ENCODE measurements around the gene OXCT2.

OXCT2 gene

DNA sequence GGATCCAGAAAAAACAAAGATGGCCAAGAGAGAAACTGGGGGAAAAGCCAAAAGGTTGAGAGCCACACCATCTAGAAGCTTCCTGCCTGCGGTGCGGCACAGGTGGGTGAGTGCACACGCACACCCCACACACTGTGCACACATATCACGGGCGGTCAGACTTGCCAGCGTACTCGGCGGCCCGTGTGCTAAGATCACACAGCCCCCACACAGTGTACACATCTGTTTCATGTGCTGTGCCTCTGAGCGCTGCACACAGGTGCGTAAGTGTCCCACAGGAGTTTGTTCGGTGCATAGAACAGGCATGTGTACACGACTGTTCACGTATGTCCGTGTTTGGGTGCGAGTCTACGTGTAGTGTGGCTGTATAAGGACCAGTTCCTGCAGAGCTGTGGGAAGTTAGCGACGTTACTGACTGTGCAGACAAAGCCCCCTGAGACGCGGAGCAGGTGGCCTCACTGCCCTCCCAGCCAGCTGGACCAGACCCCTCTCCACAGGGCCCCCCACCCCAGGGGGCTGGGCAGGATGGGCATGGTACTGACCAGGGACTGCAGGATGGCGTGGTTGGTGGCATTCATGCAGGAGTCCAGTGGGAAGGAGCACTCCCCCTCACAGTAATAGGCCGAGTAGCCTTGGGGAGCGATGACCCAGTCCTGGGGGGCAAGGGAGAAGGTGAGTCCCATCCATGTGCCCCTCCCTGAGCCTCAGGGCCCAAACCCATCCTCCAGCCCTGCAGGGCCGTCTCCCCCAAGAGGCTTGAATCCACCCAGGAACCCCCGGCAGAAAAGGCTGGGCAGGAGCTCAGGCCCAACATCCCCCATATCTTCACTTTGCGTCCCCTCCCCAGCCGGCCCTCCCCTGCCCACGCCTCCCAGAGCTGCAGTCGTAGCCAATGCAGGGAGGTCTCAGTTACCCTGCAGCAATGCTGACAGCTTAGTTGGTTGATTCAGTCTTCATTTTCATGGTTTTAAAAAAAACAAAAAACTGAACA is 8.3 kb downstream of the OXCT2 start:
- DNase-seq (ENCODE audit: low read depth, low spot score) = no peak

GRCh38 chr1:39761557-39762260 is 9.4 kb downstream of the OXCT2 start:
- DNase-seq (ENCODE audit: low read depth, low spot score) = no peak

- no peak for DNase-seq (ENCODE audit: low read depth, low spot score)
These were observed 10.1 kb downstream of the OXCT2 start for GRCh38 chr1:39761016-39761415.

DNA sequence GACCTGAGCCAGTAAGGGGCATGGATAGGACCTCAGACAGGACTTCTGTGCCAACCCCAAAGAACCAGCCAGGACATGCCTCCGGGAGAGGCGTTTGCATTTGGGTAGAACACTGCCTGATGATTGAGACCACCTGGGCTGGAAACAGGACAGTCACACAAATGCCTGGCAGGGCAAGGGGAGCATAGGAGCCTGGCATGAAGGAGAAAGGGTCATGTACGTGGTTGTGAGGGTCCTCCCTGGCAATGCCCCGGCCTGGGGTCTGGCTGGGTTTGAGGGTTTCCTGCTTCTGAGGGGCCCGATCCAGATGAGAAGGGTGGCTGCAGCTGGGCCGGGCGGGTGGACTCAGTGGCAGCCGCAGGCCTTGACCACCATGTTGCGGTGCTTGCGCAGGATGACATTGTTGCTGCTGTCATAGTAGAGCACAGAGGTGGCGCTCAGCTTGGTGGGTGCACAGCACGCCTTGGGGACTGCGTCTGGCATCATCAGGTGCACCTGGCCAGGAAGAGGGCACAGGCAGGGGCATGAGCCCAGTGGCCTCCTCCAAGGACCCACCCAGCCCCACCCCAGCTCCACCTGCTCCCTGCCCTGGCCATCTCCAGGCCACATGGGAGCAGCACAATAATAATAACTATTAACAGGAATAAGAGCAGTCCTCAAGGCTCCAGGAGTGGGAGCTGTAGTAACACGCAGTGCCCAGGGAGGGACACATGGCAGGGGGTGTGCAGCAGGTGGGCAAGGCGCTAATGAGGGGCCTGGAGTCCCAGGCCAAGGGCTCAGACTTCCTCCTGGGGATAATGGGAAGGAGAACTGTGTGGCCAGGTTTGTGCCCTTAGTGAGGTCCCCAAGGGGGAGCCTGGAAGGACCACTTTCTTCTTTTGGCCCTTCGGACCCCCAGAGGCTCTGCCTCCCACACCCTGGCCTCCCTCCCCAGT is 10.8 kb downstream of the OXCT2 start:
- DNase-seq (ENCODE audit: low read depth, low spot score) = no peak

DNA sequence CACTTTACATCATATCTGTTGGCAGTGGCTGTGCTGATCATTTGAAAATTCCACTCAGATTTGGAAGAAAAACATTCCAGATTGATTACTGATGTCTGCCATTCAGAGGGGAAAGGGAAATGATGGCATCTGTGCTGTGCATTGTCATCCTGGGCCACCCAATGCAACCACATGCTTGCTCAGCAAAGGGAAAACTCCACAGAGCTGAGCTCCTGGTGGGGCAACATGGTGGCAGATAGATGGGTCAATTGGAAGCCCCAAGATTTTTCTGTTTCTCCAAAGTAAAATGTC is 11.8 kb downstream of the OXCT2 start:
- no peak for DNase-seq (ENCODE audit: low read depth, low spot score)

GRCh38 chr1:39758556-39759435 is 12.4 kb downstream of the OXCT2 start:
- no peak for DNase-seq (ENCODE audit: low read depth, low spot score)

DNA sequence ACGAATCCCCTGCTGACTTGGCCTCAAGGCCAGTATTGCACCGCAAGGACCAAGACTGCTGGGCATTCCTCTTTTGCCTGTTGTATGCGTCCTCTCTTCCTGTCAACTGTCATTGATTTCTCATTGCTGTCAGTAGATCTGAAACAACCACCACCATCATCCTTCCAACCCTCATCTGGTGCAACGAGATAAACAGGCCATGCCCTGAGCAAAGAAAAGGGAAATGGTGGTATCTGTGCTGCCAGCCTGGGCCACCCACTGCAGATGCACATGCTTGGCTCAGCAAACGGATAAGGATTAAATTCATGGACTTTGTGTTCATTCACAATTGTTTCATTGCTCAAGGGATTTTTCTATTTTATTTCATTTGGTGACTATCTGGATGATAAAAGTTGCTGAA is 13.6 kb downstream of the OXCT2 start:
- no peak for DNase-seq (ENCODE audit: low read depth, low spot score)

DNA sequence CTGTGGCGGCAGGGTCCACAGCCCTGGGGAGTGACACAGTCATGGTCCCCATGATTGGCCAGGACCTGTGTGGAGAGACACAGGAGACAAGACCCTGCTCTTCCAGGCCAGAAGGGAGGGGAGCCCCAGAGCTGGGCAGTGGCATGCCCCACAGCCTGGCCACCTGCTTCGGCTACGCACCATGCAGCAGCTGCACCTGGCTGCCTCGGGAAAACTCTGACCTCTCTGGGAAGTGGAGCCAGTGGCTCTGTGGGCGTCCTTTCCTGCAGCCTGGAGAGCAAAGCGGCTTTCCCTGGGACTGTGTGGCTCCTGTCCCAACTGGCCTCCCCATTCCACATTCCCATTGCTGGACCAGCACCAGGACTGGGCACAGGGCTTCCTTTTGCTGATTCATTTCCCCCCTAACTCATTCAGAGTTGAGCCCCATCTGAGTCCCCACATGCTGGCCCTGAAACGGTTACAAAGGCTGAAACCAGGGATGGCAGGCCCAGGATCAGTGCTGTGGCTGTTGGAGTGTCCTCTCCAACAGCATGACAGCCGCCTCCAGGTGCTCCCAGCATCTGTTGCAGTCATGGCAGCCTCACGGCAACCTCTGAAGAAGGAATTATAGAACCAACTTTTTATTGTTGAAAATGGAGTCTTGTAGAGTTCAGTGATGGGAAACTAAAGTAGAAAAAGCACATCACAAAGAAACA is 15.0 kb downstream of the OXCT2 start:
- no peak for DNase-seq (ENCODE audit: low read depth, low spot score)

GRCh38 chr1:39754906-39755504 is 16.1 kb downstream of the OXCT2 start:
- peak; percentile 22 for DNase-seq (ENCODE audit: low read depth, low spot score)

GRCh38 chr1:39754026-39754570 is 17.1 kb downstream of the OXCT2 start:
- DNase-seq (ENCODE audit: low read depth, low spot score) = no peak

DNA sequence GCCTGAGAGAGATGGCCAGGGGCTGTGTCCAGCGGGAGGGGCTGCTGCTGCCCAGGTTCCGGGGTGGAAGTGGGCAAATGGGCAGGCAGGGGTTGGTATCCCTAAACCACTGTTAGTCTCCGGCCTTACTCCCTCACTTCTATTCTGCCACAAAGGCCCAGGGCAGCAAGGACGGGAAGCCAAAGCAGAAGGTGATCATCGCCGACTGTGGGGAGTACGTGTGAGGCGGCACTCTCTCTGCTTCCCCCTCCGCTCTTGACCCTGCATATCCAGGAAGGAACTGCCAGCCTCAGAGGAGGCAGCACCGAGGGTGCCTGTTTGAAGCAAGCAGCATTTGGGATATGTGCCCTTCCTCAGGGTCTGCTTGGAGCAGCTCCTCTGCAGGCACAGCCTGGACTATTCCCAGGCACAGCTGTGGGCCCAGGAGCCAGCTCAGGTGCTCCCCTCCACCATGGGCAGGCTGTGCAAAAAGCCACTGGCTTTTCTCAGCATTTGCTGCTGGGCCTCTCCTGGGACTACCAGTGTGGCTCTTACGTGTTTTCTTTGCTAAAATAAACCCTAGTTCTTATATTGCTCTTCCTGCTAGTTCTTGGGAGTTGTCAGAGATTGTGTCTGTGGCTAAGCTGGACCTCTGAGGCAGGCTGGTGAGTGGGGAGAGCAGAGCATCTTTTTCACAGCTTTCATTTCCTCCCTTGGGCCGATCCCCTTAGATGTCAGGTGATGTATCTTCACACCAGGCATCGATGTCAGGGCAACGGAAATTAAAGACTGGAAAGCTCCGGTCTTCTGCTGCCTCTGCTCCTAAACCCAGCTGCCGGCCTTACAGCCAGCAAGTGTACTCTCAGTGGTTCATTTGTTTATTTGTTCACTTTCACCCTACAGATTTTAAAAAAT is 17.8 kb downstream of the OXCT2 start:
- no peak for DNase-seq (ENCODE audit: low read depth, low spot score)

- no peak for DNase-seq (ENCODE audit: low read depth, low spot score)
These were observed 18.4 kb downstream of the OXCT2 start for GRCh38 chr1:39752703-39753102.

DNA sequence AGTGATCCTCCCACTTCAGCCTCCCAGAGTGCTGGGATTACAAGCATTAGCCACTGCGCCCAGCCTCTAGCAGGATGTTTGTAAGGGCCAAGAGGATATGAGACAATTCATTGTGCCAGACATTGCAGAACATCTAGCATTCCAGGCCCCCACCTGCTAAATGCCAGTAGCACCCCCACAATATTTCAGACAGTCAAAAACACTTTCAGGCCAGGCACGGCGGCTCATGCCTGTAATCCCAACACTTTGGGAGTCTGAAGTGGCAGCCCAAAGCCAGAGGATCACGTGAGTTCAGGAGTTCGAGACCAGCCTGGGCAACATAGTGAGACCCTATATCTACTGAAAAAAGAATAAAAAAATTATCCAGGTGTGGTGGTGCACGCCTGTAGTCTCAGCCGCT is 19.6 kb downstream of the OXCT2 start:
- no peak for DNase-seq (ENCODE audit: low read depth, low spot score)

GRCh38 chr1:39745016-39745670 is 26.0 kb downstream of the OXCT2 start:
- DNase-seq (ENCODE audit: low read depth, low spot score) = no peak

DNA sequence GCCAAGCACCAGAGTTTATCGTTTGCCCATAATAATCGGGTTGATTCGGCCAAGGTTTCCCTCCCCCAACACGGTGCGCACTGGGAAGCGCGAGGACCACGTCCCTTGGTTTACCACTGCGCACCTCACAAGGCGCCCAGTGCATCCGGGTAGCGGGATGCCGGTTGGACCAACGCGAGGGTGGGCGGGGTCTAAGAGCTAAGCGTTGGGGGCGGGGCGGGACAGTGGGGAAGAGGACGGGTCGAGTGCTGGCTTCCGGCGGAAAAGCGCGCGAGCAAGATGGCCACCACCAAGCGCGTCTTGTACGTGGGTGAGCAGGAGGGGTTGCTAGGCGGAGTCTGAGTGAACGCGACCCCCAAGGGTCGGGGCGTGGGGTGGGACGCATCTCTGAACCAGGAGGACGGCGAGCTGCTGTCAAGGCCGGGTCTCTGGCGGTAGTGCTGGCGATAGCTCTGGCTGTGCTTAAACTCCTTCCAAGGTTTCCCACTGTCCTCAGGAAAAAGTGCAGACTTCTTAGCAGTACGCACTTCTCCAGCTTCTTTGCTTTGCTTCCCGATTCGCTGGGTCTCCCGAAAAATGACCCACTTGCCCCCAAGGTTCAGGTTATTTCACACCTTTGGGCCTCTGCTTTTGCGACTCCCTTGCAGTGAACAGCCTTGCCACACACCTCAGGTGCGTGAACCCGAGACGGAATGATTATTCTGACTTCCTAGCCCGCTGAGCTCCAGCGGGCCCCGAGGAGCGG is 32.4 kb downstream of the OXCT2 start, which contains the start of gene PPIE:
PPIE (plus strand) TSS at position 261 of the 745 bp plus-strand sequence; CDS start at position 280, 19 bp downstream.
- peak; percentile 95 for DNase-seq (ENCODE audit: low read depth, low spot score)

DNA sequence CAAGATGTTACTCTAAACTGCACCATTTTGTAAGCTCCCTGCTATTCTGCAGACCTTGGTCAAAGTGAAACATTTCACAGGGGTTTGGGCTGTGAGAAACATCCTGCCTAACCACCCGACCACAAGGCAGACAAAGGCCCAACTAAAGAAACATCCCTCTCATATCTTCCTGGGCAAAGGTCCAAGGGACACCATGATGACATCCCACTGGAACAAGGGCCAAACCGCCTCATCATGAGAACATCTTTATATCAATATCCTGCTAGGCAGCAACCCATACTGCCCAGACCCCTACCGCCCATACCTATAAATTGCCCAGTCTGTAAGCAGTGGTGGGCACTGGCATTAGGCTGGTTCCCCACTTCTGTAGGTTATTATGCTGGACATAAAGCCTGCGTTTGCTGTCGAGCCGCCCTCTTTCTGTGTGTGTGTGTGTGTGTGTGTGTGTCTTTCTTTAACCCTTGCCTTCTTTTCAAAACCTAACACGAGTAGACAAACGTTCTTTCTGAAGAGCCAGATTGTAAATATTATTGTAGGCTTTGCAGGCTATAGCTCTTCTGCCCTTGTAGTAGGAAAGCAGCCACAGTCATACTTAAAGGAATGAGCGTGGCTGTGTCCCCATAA is 33.5 kb downstream of the OXCT2 start:
- DNase-seq (ENCODE audit: low read depth, low spot score) = peak; percentile 11

DNA sequence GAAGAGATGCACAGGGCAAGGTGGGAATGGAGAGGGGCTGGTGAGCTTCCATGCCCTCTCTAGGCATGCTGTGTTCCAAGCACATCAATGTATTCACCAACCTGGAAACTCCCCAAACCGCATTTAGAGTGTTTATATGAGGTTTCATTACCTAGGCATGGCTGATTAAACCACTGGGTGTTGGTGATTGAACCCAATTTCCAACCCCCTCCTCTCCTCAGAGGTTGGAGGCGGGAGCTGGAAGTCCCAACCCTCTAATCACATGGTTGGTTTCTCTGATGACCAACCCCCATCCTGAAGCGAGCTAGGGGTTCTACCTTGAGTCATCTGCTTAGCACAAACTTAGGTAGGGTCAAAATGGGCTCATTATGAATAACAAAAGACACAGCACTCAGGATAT is 35.4 kb downstream of the OXCT2 start:
- DNase-seq (ENCODE audit: low read depth, low spot score) = peak; percentile 20

Measured in astrocyte of the hippocampus (primary cell).